Uterus (tissue), 2 donors: ENCODE results near the gene AGT.

Experiments
- CTCF ChIP-seq, 4 experiments: fragments of 200-600 bp in 2 of 4; fragments of 450-650 bp in 2 of 4; sonication (generic) in 2 of 4; IDR thresholded peaks; one replicate each; pipeline ENCODE4 v1.5.1; 2016 to 2019; ENCODE audit warnings: antibody characterized with exemption in 4 of 4, mild to moderate bottlenecking in 2 of 4, moderate library complexity in 1 of 4
- POLR2A ChIP-seq, 2 donors: fragments of 450-650 bp; IDR thresholded peaks; one replicate each; pipeline ENCODE4 v1.6.1; 2016; ENCODE audit warnings: antibody characterized with exemption in 2 of 2, mild to moderate bottlenecking in 1 of 2, moderate library complexity in 1 of 2

DNA sequence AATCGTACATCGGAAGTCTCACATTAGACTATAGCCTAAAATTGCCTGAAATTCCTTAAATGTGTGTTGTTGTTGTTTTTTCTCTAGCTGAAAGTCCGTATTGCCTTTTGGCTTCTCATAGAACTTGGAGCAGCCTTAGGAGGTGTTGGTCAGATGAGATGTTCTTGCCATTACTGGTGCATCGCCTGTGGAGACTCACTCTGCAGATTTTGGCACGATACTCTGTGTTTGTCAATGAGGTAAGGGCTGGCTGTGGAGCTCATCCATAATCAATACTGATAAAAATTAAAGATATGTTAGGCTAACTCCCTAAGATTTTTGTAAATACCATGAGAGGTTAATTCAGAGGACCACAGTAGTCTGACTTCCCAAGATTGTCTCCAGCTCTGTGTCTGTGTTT, 28.9 kb downstream of the AGT start:
- no peak for TF ChIP-seq CTCF (IDR thresholded peaks at IDR 0.05)
- no peak for TF ChIP-seq POLR2A (IDR thresholded peaks at IDR 0.05)
